Muscle layer of duodenum (tissue), 2 donors: Measurements from ENCODE around the gene TGFB1.

Experiments used
- H3K27ac ChIP-seq: one replicate; pipeline ENCODE4 v1.7.0; 2013; ENCODE audit warnings: mild to moderate bottlenecking, low read length
- H3K27me3 ChIP-seq: one replicate; pipeline ENCODE4 v1.7.0; 2013; ENCODE audit warnings: low read depth, mild to moderate bottlenecking, control low read depth, low read length
- H3K36me3 ChIP-seq, 2 donors: one replicate each; pipeline ENCODE4 v1.7.0; 2013; ENCODE audit warnings: low read length in 2 of 2, control low read depth in 1 of 2, mild to moderate bottlenecking in 1 of 2; ENCODE audit not compliant: insufficient read depth in 2 of 2, control insufficient read depth in 1 of 2
- H3K4me1 ChIP-seq, 2 donors: one replicate each; pipeline ENCODE4 v1.7.0; 2013; ENCODE audit warnings: low read length in 2 of 2, mild to moderate bottlenecking in 2 of 2, control low read depth in 1 of 2, moderate library complexity in 1 of 2; ENCODE audit not compliant: insufficient read depth in 2 of 2, control insufficient read depth in 1 of 2
- H3K4me3 ChIP-seq, 2 donors: one replicate each; pipeline ENCODE4 v1.7.0; 2013; ENCODE audit warnings: low read length in 2 of 2, low read depth in 1 of 2, mild to moderate bottlenecking in 1 of 2
- H3K9me3 ChIP-seq, 2 donors: one replicate each; pipeline ENCODE4 v1.7.0; 2013; ENCODE audit warnings: low read length in 2 of 2, control low read depth in 1 of 2, mild to moderate bottlenecking in 1 of 2; ENCODE audit not compliant: control insufficient read depth in 1 of 2
- donor health status: healthy.

TGFB1 gene

DNA sequence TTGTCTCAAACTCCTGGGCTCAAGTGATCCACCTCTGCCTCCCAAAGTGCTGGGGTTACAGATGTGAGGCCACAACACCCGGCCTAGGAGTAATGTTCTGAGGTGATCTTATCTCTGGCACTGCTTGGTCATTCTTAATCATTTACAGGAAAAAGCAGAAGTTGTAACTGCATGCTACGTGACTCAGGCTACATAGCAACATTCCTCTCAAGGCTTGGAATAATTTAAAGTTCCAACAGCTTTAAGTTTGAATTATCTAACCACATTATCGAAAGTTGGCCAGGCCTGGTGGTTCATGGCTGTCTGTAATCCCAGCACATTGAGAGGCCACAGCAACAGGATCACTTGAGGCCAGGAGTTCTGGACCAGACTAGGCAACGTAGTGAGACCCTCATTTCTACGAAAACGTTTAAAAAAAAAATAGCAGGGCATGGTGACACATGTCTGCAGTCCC lies 14.2 kb upstream of the TGFB1 start:
- no peaks in the 10 kb centered on the region for H3K9me3 ChIP-seq
- H3K27me3 ChIP-seq: no peaks in the 10 kb centered on the region
- peaks cover 0 to 4% of the 10 kb centered on the region in 2 donors for H3K36me3 ChIP-seq
- peaks cover 0 to 16% of the 10 kb centered on the region in 2 donors for H3K4me1 ChIP-seq
- no peak overlapping the region for H3K27ac ChIP-seq
- H3K4me3 ChIP-seq: no peak overlapping the region

DNA sequence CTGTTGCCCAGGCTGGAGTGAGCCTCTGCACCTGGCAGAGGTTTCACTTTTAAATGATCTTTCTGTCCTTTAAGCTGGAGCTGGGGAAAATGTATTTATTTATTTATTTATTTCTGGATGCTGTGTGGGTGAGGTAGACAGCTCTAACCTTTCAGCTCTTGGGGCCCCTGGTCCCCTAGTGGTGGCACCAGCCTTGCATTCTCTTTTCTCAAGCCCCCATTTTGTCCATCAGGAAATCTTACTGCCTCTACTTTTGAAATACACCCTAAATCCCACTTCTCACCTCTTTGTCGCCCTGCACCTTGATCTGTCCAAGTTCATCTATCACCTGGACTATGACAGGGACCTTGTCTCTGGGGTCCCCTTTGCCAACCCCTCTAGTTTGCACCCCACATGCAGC lies 12.4 kb upstream of the TGFB1 start:
- Histone ChIP-seq H3K27me3 (no peaks in the 10 kb centered on the region), H3K36me3 (peaks cover 0 to 4% of the 10 kb centered on the region in 2 donors), H3K4me3 (no peak overlapping the region), H3K4me1 (peaks cover 0 to 18% of the 10 kb centered on the region in 2 donors), H3K9me3 (no peaks in the 10 kb centered on the region), H3K27ac (no peak overlapping the region)

DNA sequence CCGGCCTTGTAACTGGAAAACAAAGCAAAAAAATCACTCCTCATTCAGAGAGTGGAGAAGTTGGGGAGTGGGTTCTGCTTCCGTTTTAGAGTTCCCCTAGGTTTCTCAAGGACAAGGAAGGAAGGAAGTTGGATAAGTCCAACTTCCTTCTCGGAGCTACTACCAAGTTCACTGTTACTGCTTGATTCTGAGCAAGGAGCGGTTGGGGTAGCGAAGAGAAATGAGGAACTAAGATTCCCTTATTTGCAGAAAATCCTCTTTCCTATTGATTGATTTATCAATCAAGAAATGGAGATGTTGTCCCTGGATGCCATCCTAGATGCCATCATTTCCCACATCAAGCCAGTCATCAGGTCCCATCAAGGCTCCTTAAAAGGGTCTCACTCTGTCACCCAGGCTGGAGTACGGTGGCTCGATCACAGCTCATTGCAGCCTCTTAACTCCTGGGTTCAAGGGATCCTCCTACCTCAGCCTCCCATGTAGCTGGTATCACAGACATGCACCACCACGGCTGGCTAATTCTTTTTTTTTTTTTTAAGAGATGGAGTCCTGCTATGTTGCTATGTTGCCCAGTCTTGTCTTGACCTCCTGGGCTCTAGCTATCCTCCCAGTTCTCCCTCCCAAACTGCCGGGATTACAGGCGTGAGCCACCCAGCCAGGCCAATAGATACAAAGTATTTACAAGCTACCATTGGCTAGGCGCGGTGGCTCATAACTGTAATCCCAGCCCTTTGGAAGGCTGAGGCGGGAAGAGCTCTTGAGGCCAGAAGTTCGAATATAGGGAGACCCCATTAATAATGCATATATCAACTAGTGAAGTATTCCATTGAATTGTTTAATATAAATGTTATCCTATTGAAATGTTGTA lies 11.0 kb upstream of the TGFB1 start:
- H3K27ac ChIP-seq: peak overlapping the region; percentile 97
- H3K4me1 ChIP-seq: peaks cover 0 to 18% of the 10 kb centered on the region in 2 donors
- H3K4me3 ChIP-seq: peak overlapping the region; percentile 80 to 87
- H3K27me3 ChIP-seq: no peaks in the 10 kb centered on the region
- no peaks in the 10 kb centered on the region for H3K9me3 ChIP-seq
- H3K36me3 ChIP-seq: peaks cover 0 to 4% of the 10 kb centered on the region in 2 donors

DNA sequence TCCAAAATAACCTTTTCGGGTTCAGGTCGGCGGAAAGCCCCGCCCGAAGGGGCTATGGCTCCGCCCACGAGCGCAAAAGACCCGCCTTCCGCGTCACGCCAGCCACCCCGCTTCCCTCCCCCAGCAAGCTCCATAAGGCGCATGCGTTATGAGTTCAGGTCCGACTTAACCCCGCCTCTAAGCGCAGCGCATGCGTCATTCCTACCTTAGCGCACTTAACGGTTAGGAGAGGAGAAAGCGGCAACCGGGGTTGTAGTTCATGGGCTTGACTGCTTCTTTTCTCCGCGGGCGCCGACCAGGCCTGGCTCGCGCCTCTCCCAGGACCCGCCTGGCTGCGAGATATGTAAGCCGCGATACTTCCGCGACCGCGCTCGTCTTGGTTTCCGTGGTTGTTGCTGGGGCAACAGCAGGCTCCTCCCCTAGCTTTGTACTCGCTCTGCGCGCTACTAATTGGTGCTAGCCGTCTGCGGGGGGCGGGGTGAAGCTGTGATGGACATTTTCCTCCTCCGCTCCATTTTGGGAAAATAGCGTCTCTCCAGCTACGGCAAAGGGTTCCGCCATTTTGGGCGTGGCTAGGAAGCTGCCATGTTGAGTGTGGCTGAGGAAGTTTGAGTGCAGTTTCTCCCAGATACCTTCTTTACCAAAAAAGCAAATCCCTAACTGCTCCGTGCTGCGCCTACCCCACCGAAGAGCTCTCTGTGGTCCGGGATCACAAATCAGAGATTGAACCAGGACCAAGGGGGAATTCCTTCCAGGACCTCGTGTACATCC lies 10.2 kb upstream of the TGFB1 start, which contains the start of gene B9D2:
B9D2 (minus strand) TSS at position 397 of the 771 bp plus-strand sequence. CDS start 630 bp downstream, outside the sequence.
- no peaks in the 10 kb centered on the region for H3K27me3 ChIP-seq

DNA sequence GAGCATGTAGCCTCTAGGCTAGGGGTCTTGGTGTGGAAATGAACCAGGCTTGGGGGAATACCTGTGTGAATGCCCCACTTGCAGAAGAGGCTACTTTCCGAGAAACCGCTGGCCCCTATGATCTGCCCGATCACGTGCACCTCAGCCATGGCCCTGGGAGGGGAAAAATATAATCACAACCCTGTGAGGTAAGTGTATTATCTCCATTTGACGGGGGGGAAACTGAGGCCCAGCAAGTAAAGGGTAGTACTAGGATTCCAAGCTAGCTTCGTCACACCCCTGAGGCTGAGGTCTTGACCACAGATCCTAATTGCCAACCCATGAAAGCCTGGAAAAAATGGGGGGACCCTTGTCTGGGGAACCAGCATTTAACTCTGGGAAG lies 9.6 kb upstream of the TGFB1 start:
- no peaks in the 10 kb centered on the region for H3K27me3 ChIP-seq
- H3K27ac ChIP-seq: peak overlapping the region; percentile 97
- peak overlapping the region; percentile 80 to 87 for H3K4me3 ChIP-seq
- peaks cover 0 to 18% of the 10 kb centered on the region in 2 donors for H3K4me1 ChIP-seq
- no peaks in the 10 kb centered on the region for H3K9me3 ChIP-seq
- H3K36me3 ChIP-seq: peaks cover 0 to 4% of the 10 kb centered on the region in 2 donors

More for the DNA sequence above, 10.2 kb upstream of the TGFB1 start, which contains the start of gene B9D2:
- Histone ChIP-seq H3K4me1 (peaks cover 0 to 18% of the 10 kb centered on the region in 2 donors), H3K4me3 (peak within 1 kb of the TSS; percentile 80 to 87), H3K36me3 (peaks cover 0 to 4% of the 10 kb centered on the region in 2 donors), H3K27ac (peak within 1 kb of the TSS; percentile 97), H3K9me3 (no peaks in the 10 kb centered on the region)

DNA sequence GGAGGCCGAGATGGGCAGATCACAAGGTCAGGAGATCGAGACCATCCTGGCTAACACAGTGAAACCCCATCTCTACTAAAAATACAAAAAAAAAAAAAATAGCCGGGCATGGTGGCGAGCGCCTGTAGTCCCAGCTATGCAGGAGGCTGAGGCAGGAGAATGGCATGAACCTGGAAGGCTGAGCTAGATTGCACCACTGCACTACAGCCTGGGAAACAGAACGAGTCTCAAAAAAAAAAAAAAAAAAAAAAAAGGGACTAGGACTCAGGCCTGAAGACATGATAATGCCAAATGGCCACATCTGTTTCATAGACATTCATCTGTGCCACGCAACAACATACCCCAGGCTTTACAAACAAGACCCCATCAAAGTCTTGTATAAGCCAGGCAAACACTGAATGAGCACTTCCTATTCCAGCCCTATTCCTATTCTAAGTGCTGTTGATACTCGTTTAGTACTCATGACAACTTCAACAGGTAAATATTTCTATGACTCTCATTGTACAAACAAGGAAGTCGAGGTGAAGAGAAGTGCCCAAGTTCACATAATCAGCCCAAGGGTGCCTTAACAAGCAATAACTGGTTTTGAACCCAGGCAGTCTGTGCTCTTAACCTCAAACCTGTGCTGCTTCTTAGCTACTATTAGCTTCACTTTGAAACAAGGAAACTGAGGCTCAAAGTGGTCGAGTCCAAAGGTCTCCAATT lies 8.6 kb upstream of the TGFB1 start:
- Histone ChIP-seq H3K4me1 (peaks cover 0 to 18% of the 10 kb centered on the region in 2 donors), H3K4me3 (no peak overlapping the region), H3K36me3 (peaks cover 0 to 4% of the 10 kb centered on the region in 2 donors), H3K27me3 (no peaks in the 10 kb centered on the region), H3K9me3 (no peaks in the 10 kb centered on the region), H3K27ac (no peak overlapping the region)

DNA sequence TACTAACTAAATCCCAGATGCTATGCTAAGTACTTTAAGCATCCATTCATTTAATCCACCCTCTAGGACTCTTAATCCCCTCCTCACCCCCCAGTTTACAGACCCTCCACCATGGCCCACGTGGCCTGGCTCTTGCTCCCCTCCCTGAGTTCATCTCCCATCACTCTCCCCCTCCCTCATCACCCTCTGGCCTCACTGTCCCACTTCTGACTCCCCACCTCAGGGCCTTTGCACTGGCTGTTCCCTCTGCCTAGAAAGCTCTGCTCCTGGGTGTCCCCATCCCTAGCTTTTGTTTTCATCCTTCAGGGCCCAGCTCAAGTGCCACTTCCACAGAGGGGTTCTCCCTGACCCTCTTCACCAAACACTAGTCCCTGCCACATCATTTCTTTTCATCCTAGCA lies 6.0 kb upstream of the TGFB1 start:
- Histone ChIP-seq H3K27ac (no peak overlapping the region), H3K27me3 (no peaks in the 10 kb centered on the region), H3K36me3 (peaks cover 0 to 4% of the 10 kb centered on the region in 2 donors), H3K4me1 (peaks cover 0 to 16% of the 10 kb centered on the region in 2 donors), H3K9me3 (no peaks in the 10 kb centered on the region), H3K4me3 (no peak overlapping the region)

DNA sequence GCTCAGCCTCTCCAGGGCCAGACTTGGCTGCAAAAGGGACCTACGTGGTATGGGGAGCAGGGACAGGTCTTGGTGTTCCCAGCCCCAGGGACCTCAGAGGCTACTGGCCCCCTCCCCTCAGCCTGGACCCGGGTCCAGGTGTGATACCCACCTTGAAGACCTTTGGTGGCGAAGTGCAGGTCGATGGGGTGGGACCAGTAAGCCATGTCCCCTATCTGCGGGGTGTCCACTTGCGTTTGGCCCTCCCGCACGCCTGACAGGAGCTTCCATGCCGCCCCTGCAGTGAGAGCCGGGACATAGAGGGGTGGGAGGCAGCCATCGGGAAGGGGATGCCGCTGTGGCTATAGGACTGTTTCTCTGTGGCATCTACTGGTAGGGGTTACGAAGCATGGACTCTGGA lies 4.0 kb upstream of the TGFB1 start:
- H3K36me3 ChIP-seq: no peaks in the 10 kb centered on the region
- H3K27ac ChIP-seq: no peak overlapping the region
- H3K4me1 ChIP-seq: peaks cover 0 to 11% of the 10 kb centered on the region in 2 donors
- H3K27me3 ChIP-seq: no peaks in the 10 kb centered on the region
- no peaks in the 10 kb centered on the region for H3K9me3 ChIP-seq
- no peak overlapping the region for H3K4me3 ChIP-seq

DNA sequence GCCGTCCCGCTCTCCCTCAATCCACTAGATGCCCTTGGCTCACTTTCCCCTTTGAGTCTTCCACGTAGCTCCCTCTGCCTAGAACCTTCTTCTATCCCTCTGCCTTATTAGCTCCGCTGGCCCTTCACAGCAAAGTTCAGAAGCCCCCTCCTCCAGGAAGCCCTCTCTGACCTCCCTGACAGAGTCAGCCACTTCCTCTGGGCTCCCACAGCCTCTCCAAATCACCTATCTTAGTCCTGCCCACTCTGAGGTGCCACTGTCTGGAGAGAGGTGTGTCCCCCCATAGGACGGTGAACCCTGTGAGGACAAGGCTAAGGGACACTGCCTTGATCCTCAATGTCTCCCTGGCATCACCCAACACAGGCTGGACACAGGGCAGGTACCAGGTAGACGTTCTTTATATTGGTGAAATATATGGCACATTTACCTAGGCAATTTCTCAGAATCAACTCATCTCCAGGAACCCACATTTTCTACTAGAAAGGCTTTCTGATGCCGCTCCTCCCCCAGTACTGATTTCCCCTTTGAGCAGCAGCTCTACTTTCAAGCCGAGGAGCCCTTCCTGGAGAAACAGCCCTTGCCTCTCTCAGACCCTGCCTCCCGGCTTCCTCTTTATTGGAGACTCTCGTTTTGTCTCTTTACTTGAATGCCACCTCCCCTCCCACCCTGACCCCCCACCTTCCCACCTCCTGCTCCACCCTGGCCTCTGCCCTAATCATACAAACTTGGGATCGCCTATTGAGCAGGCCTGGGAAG lies 3.4 kb upstream of the TGFB1 start:
- no peaks in the 10 kb centered on the region for H3K36me3 ChIP-seq
- no peaks in the 10 kb centered on the region for H3K9me3 ChIP-seq
- H3K27ac ChIP-seq: no peak overlapping the region
- no peak overlapping the region for H3K4me3 ChIP-seq
- H3K4me1 ChIP-seq: peaks cover 0 to 16% of the 10 kb centered on the region in 2 donors
- no peaks in the 10 kb centered on the region for H3K27me3 ChIP-seq

DNA sequence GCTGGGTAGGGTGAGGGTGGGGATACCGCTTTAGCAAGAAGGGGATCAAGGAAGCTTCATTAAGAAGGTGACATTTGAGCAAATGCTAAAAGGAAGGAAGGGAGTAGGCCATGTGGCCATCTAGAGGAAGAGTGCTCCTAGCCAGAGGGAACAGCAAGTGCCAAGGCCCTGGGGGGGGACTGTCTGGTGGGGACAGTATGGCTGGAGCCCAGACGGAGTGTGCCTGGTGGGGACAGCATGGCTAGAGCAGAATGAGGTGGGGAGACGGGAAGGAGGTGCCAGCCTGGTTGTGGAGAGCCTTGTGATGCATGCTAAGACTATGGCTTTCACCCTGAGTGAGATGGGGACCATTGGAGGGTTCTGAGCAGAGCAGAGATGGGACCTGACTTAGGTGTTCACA lies 2.1 kb upstream of the TGFB1 start:
- H3K4me1 ChIP-seq: peaks cover 0 to 19% of the 10 kb centered on the region in 2 donors
- no peaks in the 10 kb centered on the region for H3K9me3 ChIP-seq
- no peaks in the 10 kb centered on the region for H3K36me3 ChIP-seq
- H3K27me3 ChIP-seq: no peaks in the 10 kb centered on the region
- no peak overlapping the region for H3K4me3 ChIP-seq
- H3K27ac ChIP-seq: no peak overlapping the region
